H1 (cell line): ENCODE data around the gene ITGB7. TPM values are rescaled to one million over a fixed set of nuclear protein-coding genes. Genes with fewer than 3 reads are reported as not detected.

Source experiments
- CTCF ChIA-PET: fragments of 300-600 bp; sonication (Branson Sonifier 250); formaldehyde crosslinking; loops from one replicate; lab custom pipeline; 2021; ENCODE audit not compliant: partially characterized antibody; lab: Charles Lee
- POLR2A ChIA-PET: fragments of 300-600 bp; sonication (Branson Sonifier 250); formaldehyde crosslinking; loops from one replicate; lab custom pipeline; 2021; ENCODE audit warnings: inconsistent platforms; ENCODE audit not compliant: partially characterized antibody; lab: Charles Lee
- DNase-seq, 2 experiments: peaks; one replicate each; pipeline versions ENCODE4 v3.0.0 to v3.0.0-alpha.2; 2010 to 2022; ENCODE audit warnings: low spot score in 2 of 2, low read depth in 1 of 2, mixed read lengths in 1 of 2
- FAIRE-seq: peaks from 2 replicates; lab custom pipeline; 2011; peaks lifted over from hg19 to GRCh38; lab: Jason Lieb, UNC
- H2AFZ ChIP-seq: 2 replicates; pipeline ENCODE4 v1.8.1; 2012; ENCODE audit warnings: low read length, inconsistent platforms
- H2AK5ac ChIP-seq: 2 replicates; pipeline ENCODE4 v1.6.1; 2013; ENCODE audit warnings: low read depth, low read length
- H2BK120ac ChIP-seq: replicated peaks from 2 replicates; pipeline ENCODE3; 2013; ENCODE audit warnings: low read depth, low read length, inconsistent platforms
- H2BK12ac ChIP-seq: 2 replicates; pipeline ENCODE4 v1.6.1; 2013; ENCODE audit warnings: low read depth, low read length
- H2BK15ac ChIP-seq: 2 replicates; pipeline ENCODE4 v1.6.1; 2013; ENCODE audit warnings: low read length
- H2BK20ac ChIP-seq: 2 replicates; pipeline ENCODE4 v1.6.1; 2013; ENCODE audit warnings: low read length
- H2BK5ac ChIP-seq: 2 replicates; pipeline ENCODE4 v1.6.1; 2013; ENCODE audit warnings: low read depth, low read length
- H3K14ac ChIP-seq: 2 replicates; pipeline ENCODE4 v1.6.1; 2013; ENCODE audit warnings: inconsistent platforms; ENCODE audit not compliant: insufficient read length
- H3K18ac ChIP-seq: 2 replicates; pipeline ENCODE4 v1.6.1; 2013; ENCODE audit warnings: low read length; ENCODE audit errors: extremely low read depth
- H3K23ac ChIP-seq: 2 replicates; pipeline ENCODE4 v1.6.1; 2013; ENCODE audit warnings: inconsistent platforms; ENCODE audit not compliant: insufficient read length
- H3K23me2 ChIP-seq: 2 replicates; pipeline ENCODE4 v1.6.1; 2013; ENCODE audit warnings: low read depth, low read length
- H3K27ac ChIP-seq: 2 replicates; pipeline ENCODE4 v1.6.1; 2011; ENCODE audit warnings: low read depth, low read length, inconsistent platforms
- H3K27me3 ChIP-seq, 4 experiments: replicated peaks in 1 of 4; 1 replicate in 1 of 4; 2 replicates in 3 of 4; pipeline versions ENCODE4 v1.6.1 to v1.8.1; 2011 to 2013; ENCODE audit warnings: low read length in 3 of 4, mild to moderate bottlenecking in 3 of 4, inconsistent platforms in 2 of 4, mixed read lengths in 2 of 4, moderate library complexity in 1 of 4; ENCODE audit not compliant: control insufficient read depth in 3 of 4, insufficient read depth in 3 of 4; ENCODE audit errors: extremely low read depth in 1 of 4
- H3K36me3 ChIP-seq, 4 experiments: 2 replicates each; pipeline versions ENCODE4 v1.6.1 to v1.8.1; 2011 to 2013; ENCODE audit warnings: mild to moderate bottlenecking in 4 of 4, low read length in 3 of 4, moderate library complexity in 2 of 4, control low read depth in 1 of 4, inconsistent platforms in 1 of 4; ENCODE audit not compliant: insufficient read depth in 4 of 4, control insufficient read depth in 2 of 4
- H3K4ac ChIP-seq: replicated peaks from 2 replicates; pipeline ENCODE3; 2013; ENCODE audit warnings: low read length, low read depth, mixed read lengths, inconsistent platforms; ENCODE audit not compliant: insufficient read length
- H3K4me1 ChIP-seq, 4 experiments: replicated peaks in 1 of 4; 1 replicate in 1 of 4; 2 replicates in 3 of 4; pipeline versions ENCODE4 v1.6.1 to v1.8.1; 2011 to 2013; ENCODE audit warnings: low read length in 3 of 4, inconsistent platforms in 2 of 4, mixed read lengths in 1 of 4; ENCODE audit not compliant: insufficient read depth in 4 of 4, control insufficient read depth in 3 of 4
- H3K4me2 ChIP-seq, 2 experiments: 2 replicates each; pipeline versions ENCODE4 v1.6.1 to v1.8.1; 2011 to 2013; ENCODE audit warnings: low read depth in 2 of 2, low read length in 2 of 2, control low read depth in 1 of 2, inconsistent platforms in 1 of 2, mild to moderate bottlenecking in 1 of 2; ENCODE audit not compliant: insufficient read depth in 1 of 2
- H3K4me3 ChIP-seq, 4 experiments: fragments of 200-600, 300-600 bp in 1 of 4; sonication (generic), shearing (Covaris generic), sonication (Bioruptor Twin) in 1 of 4; 2 replicates each; pipeline versions ENCODE4 v1.5.1 to v1.8.1; 2011 to 2016; ENCODE audit warnings: low read length in 4 of 4, low read depth in 3 of 4, control low read depth in 2 of 4, inconsistent platforms in 2 of 4, mild to moderate bottlenecking in 2 of 4, mixed read lengths in 1 of 4, moderate library complexity in 1 of 4; ENCODE audit not compliant: insufficient read depth in 2 of 4; ENCODE audit errors: extremely low read depth in 1 of 4
- H3K56ac ChIP-seq: replicated peaks from 2 replicates; pipeline ENCODE3; 2013; ENCODE audit warnings: low read depth, mild to moderate bottlenecking, mixed read lengths, low read length, inconsistent platforms; ENCODE audit not compliant: insufficient read length
- H3K79me1 ChIP-seq: 2 replicates; pipeline ENCODE4 v1.6.1; 2013; ENCODE audit warnings: low read depth, low read length, control low read depth
- H3K79me2 ChIP-seq, 2 experiments: 2 replicates each; pipeline versions ENCODE4 v1.6.1 to v1.8.1; 2012 to 2013; ENCODE audit warnings: low read length in 2 of 2, mild to moderate bottlenecking in 2 of 2, inconsistent platforms in 1 of 2; ENCODE audit not compliant: insufficient read depth in 2 of 2, control insufficient read depth in 1 of 2
- H3K9ac ChIP-seq, 4 experiments: replicated peaks in 1 of 4; 1 replicate in 1 of 4; 2 replicates in 3 of 4; pipeline versions ENCODE4 v1.6.1 to v1.8.1; 2011 to 2013; ENCODE audit warnings: low read depth in 3 of 4, low read length in 3 of 4, control low read depth in 2 of 4, mild to moderate bottlenecking in 2 of 4, moderate library complexity in 2 of 4, inconsistent platforms in 1 of 4; ENCODE audit errors: extremely low read depth in 1 of 4
- H3K9me3 ChIP-seq, 2 experiments: 2 replicates each; pipeline versions ENCODE4 v1.6.1 to v1.8.1; 2012 to 2013; ENCODE audit warnings: mild to moderate bottlenecking in 2 of 2, moderate library complexity in 2 of 2, control low read depth in 1 of 2, inconsistent platforms in 1 of 2, low read depth in 1 of 2, low read length in 1 of 2, mixed read lengths in 1 of 2; ENCODE audit not compliant: insufficient read depth in 2 of 2
- H4K20me1 ChIP-seq, 2 experiments: replicated peaks in 1 of 2; 2 replicates each; pipeline versions ENCODE3 to v1.8.1; 2011 to 2013; ENCODE audit warnings: inconsistent platforms in 2 of 2, low read length in 2 of 2, mild to moderate bottlenecking in 1 of 2; ENCODE audit not compliant: insufficient read depth in 2 of 2, control insufficient read depth in 1 of 2
- H4K5ac ChIP-seq: 2 replicates; pipeline ENCODE4 v1.6.1; 2013; ENCODE audit warnings: low read length, low read depth, mixed read lengths, inconsistent platforms; ENCODE audit not compliant: insufficient read length
- H4K8ac ChIP-seq: 2 replicates; pipeline ENCODE4 v1.8.0; 2013; ENCODE audit warnings: mild to moderate bottlenecking, moderate library complexity, low read length, inconsistent platforms; ENCODE audit not compliant: insufficient read depth; ENCODE audit errors: extremely low read depth
- H4K91ac ChIP-seq: replicated peaks from 2 replicates; pipeline ENCODE3; 2013; ENCODE audit warnings: low read length, mixed read lengths, inconsistent platforms; ENCODE audit not compliant: insufficient read length
- BRCA1 ChIP-seq: IDR thresholded peaks from 2 replicates; pipeline ENCODE4 v1.6.1; 2012; ENCODE audit warnings: low read depth, low read length, improper control_type of control experiment
- CBX8 ChIP-seq: fragments of 300-800, 300-1000 bp; sonication (generic); IDR thresholded peaks from 2 replicates; pipeline ENCODE4 v1.7.1; 2016; ENCODE audit warnings: low read depth, low read length, borderline replicate concordance
- GTF2F1 ChIP-seq: IDR thresholded peaks from 2 replicates; pipeline ENCODE4 v1.6.1; 2012; ENCODE audit warnings: low read depth, low read length, improper control_type of control experiment, borderline replicate concordance
- PHF8 ChIP-seq: fragments of 200-600 bp; sonication (generic); conservative IDR thresholded peaks from 2 replicates; pipeline ENCODE4 v1.7.1; 2012; ENCODE audit warnings: low read depth, mild to moderate bottlenecking, inconsistent platforms, low read length, moderate library complexity
- RAD21 ChIP-seq, 2 experiments: IDR thresholded peaks in 1 of 2; conservative IDR thresholded peaks in 1 of 2; 2 replicates each; pipeline ENCODE4 v1.6.1; 2011; ENCODE audit warnings: low read depth in 2 of 2, low read length in 2 of 2, improper control_type of control experiment in 1 of 2, inconsistent platforms in 1 of 2, mild to moderate bottlenecking in 1 of 2, moderate library complexity in 1 of 2
- SIN3A ChIP-seq, 2 experiments: IDR thresholded peaks in 1 of 2; conservative IDR thresholded peaks in 1 of 2; 2 replicates each; pipeline ENCODE4 v1.6.1; 2011 to 2012; ENCODE audit warnings: low read length in 2 of 2, improper control_type of control experiment in 1 of 2, low read depth in 1 of 2, mild to moderate bottlenecking in 1 of 2
- SIRT6 ChIP-seq: IDR thresholded peaks from one replicate; pipeline ENCODE4 v1.7.1; 2012; ENCODE audit warnings: low read length, inconsistent platforms
- SP4 ChIP-seq: IDR thresholded peaks from 2 replicates; pipeline ENCODE4 v1.6.1; 2012; ENCODE audit warnings: low read length, inconsistent platforms
- SUZ12 ChIP-seq: fragments of 200-600 bp; sonication (generic); IDR thresholded peaks from 2 replicates; pipeline ENCODE4 v1.6.1; 2012; ENCODE audit warnings: mild to moderate bottlenecking, inconsistent platforms, low read length, moderate library complexity, mixed read lengths
- WGBS, 2 experiments: shearing (Covaris generic) in 1 of 2; methylation state at CpG; one replicate each; pipeline versions ENCODE4 v1.1.6 to v1.1.7; 2013 to 2015; ENCODE audit warnings: low lambda C conversion rate in 2 of 2, mixed read lengths in 2 of 2, inconsistent platforms in 1 of 2, low coverage in 1 of 2, missing lambda C conversion rate in 1 of 2; ENCODE audit not compliant: insufficient replicate concordance in 2 of 2, insufficient coverage in 1 of 2, insufficient read length in 1 of 2; ENCODE audit errors: extremely low coverage in 1 of 2, missing lambda C conversion rate in 1 of 2; 5-methylcytosine and 5-hydroxymethylcytosine counted together
- polyA plus RNA-seq, 7 experiments: library from polyadenylated mRNA; depleted of rRNA in 3 of 7; stranded (reverse) in 5 of 7; unstranded in 2 of 7; fragments of >200 nt in 5 of 7; fragments of 200-250 nt in 2 of 7; gene quantifications; 1 replicate in 5 of 7; 2 replicates in 1 of 7; 4 replicates in 1 of 7; pipeline versions ENCODE4 v1.2.1 to v1.2.3, GENCODE V29; 2011 to 2013; ENCODE audit warnings: missing spikeins in 2 of 7, mixed read lengths in 2 of 7
- total RNA-seq: library from RNA; stranded (reverse); fragmentation: NEBNext Ultra II Directional; extraction: Animal tissue kit (Norgen Biotek cat#: 25700); gene quantifications from 2 replicates; pipeline ENCODE4 v1.2.1, GENCODE V29; 2021
- TF ChIP-seq, protein P1 (sequence below): IDR thresholded peaks from 2 replicates; pipeline ENCODE4 v1.6.1; 2012; ENCODE audit warnings: inconsistent platforms

Gene ITGB7
- total and polyA plus RNA-seq, 2 of the 8 experiments (the other 6 are each of a cell fraction or from before 2014, with no cell fraction given): 0.35 to 0.54 TPM

DNA sequence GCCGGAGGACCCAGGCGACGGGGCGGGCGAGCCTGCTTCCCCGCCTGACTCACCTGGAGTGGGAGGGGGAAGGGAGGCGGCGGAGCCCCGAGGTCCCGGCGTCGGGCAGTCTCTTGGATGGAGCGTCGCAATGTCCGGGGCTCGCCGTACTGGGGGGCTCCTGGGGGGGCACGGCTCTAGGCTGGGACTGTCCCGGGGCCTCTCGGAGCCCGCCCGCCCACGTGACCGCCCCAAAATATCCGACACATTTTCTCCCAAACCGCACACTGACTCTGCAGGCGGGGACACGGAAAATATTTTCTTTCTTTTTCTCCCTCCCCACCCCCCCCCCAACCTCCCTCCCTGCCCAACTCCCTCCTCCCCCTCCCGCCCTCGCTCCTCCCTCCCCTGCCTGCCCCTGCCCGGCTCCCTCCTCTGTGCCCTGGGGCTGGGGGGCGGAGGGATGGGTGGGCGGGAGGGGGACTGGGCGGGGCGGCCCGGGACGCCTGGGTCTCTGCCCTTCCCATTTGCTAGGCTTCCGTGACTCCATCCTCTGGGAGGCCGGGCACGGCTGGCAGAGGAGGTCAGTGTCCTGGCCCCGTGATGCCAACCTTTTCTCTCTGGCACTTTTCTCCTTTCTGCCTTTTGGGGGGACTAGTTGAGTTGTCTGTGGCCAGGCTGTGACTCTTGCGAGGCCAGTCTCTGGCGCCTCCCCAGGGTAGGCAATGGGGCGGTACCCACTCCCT, 25.0 kb upstream of the ITGB7 start, which contains the start of gene RARG:
Gene RARG, minus strand, starts transcription at position 289 of the 725 bp plus-strand sequence. CDS start 4,664 bp downstream, outside the sequence.
- CTCF ChIA-PET: interaction anchor here (1.5 to 23.5 kb wide), 4 partner anchors 19 to 51 kb away, joined by 4 to 535 read pairs (median 30); partner anchors contain the start of genes ESPL1 and ITGB7
- no peaks in the 10 kb centered on the region for H3K79me1 ChIP-seq
- no peaks in the 10 kb centered on the region for H3K9me3 ChIP-seq
- POLR2A ChIA-PET: interaction anchor here (0.6 to 12.4 kb wide), 10 partner anchors 9 to 170 kb away, joined by 3 to 151 read pairs (median 4); partner anchors contain the start of genes ESPL1 and PFDN5
- no peak within 1 kb of the TSS for H2AFZ ChIP-seq
- H2BK5ac ChIP-seq: peak within 1 kb of the TSS; percentile 93; the same call in 1 of the 2 replicates
- peaks cover 35 to 68% (median 46%) of the 10 kb centered on the region in 4 experiments for H3K4me1 ChIP-seq
- H3K27ac ChIP-seq: no peak within 1 kb of the TSS
- H3K4ac ChIP-seq: peak within 1 kb of the TSS; percentile 63
- H3K36me3 ChIP-seq: no peaks in the 10 kb centered on the region; a peak in 1 of 8 replicates
- H3K18ac ChIP-seq: peak within 1 kb of the TSS; percentile 97
- DNase-seq (peak in 1 of 2 experiments; percentile 83), FAIRE-seq (no peak)
- H4K20me1 ChIP-seq: no peaks in the 10 kb centered on the region
- H3K9ac ChIP-seq: peak within 1 kb of the TSS in 3 of 4 experiments; percentile 6 to 79 (median 54); a peak in 5 of 7 replicates
- H2BK20ac ChIP-seq: peak within 1 kb of the TSS; percentile 99; the same call in 1 of the 2 replicates
- H3K23ac ChIP-seq: no peak within 1 kb of the TSS
- 4% methylated on average over 8 of the region's 44 CpGs; no CpG with 5 or more reads in 1 of the 2 experiments for WGBS, 2 experiments
- peak within 1 kb of the TSS; percentile 7 for H2AK5ac ChIP-seq
- H4K91ac ChIP-seq: peak within 1 kb of the TSS; percentile 62
- peak within 1 kb of the TSS; percentile 100 for H2BK12ac ChIP-seq
- peaks cover 0 to 13% of the 10 kb centered on the region in 2 experiments; a peak in 1 of 4 replicates for H3K79me2 ChIP-seq
- H3K27me3 ChIP-seq: no peaks in the 10 kb centered on the region
- H3K23me2 ChIP-seq: peaks cover 11% of the 10 kb centered on the region; the same call in 1 of the 2 replicates
- H2BK120ac ChIP-seq: peak within 1 kb of the TSS; percentile 89
- H4K5ac ChIP-seq: peak within 1 kb of the TSS; percentile 85
- peak within 1 kb of the TSS; percentile 93 for H2BK15ac ChIP-seq
- H3K4me3 ChIP-seq: peak within 1 kb of the TSS; percentile 72 to 79 (median 76)
- H4K8ac ChIP-seq: no peak within 1 kb of the TSS; the same call in 1 of the 2 replicates
- peak within 1 kb of the TSS; percentile 92 to 96 for H3K4me2 ChIP-seq
- H3K14ac ChIP-seq: no peak within 1 kb of the TSS
- H3K56ac ChIP-seq: peak within 1 kb of the TSS; percentile 7
- no peak for TF ChIP-seq CBX8
- no peak for TF ChIP-seq GTF2F1
- TF ChIP-seq, protein P1, sequence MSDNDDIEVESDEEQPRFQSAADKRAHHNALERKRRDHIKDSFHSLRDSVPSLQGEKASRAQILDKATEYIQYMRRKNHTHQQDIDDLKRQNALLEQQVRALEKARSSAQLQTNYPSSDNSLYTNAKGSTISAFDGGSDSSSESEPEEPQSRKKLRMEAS: peak; percentile 42
- TF ChIP-seq BRCA1: no peak
- no peak for TF ChIP-seq SIRT6
- TF ChIP-seq SUZ12: peak; percentile 3; the same call in 1 of the 2 replicates
- TF ChIP-seq RAD21 (IDR thresholded peaks at IDR 0.05 in 1 of 2, conservative IDR thresholded peaks at IDR 0.05 in 1 of 2; ENCODE audit: low read depth in 2 of 2, low read length in 2 of 2): no peak
- TF ChIP-seq SIN3A (conservative IDR thresholded peaks at IDR 0.05 in 1 of 2, IDR thresholded peaks at IDR 0.05 in 1 of 2; ENCODE audit: low read depth in 1 of 2, low read length in 2 of 2): no peak; a peak in 1 of 4 replicates
- 0 out of 2 replicates have a peak, but pooled peaks have one; percentile 32 for TF ChIP-seq PHF8
- TF ChIP-seq SP4: no peak
